HG03354 (cell line): ENCODE results near the gene TLK2.
A peak's percentile ranks its signal among the peaks of the same experiment; 100 is the strongest.
"Not testable (repeated sequence)": the region's sequence is repeated elsewhere in the genome, so short reads cannot be mapped to it uniquely, and the experiment has no call there.

Experiments used
- ATAC-seq: cut with Tn5 transposase; IDR thresholded peaks from one replicate; pipeline ENCODE4 v1.9.1; 2021; ENCODE audit warnings: mild to moderate bottlenecking; ENCODE audit not compliant: unreplicated experiment, poor library complexity, severe bottlenecking

The TLK2 gene

GRCh38 chr17:62479639-62480258 lies 1.1 kb downstream of the TLK2 start:
- not testable (repeated sequence) for ATAC-seq

- not testable (repeated sequence) for ATAC-seq
Measured at GRCh38 chr17:62482553-62482952, 3.9 kb downstream of the TLK2 start.

- not testable (repeated sequence) for ATAC-seq
Measured at GRCh38 chr17:62490990-62491389, 12.4 kb downstream of the TLK2 start.

GRCh38 chr17:62493049-62493655 lies 14.5 kb downstream of the TLK2 start:
- not testable (repeated sequence) for ATAC-seq

GRCh38 chr17:62494073-62494472 lies 15.4 kb downstream of the TLK2 start:
- not testable (repeated sequence) for ATAC-seq

GRCh38 chr17:62496344-62496743 lies 17.7 kb downstream of the TLK2 start:
- ATAC-seq, result not testable (repeated sequence)

- not testable (repeated sequence) for ATAC-seq
Measured at GRCh38 chr17:62498796-62499195, 20.2 kb downstream of the TLK2 start.

GRCh38 chr17:62500463-62500862 lies 21.8 kb downstream of the TLK2 start:
- ATAC-seq, result not testable (repeated sequence)

- ATAC-seq, result not testable (repeated sequence)
Measured at GRCh38 chr17:62504857-62505256, 26.2 kb downstream of the TLK2 start.

- ATAC-seq, result peak; percentile 70
Measured at GRCh38 chr17:62507191-62507836, 28.7 kb downstream of the TLK2 start.

GRCh38 chr17:62510247-62510819 lies 31.7 kb downstream of the TLK2 start:
- not testable (repeated sequence) for ATAC-seq

- ATAC-seq, result not testable (repeated sequence)
Measured at GRCh38 chr17:62511014-62511413, 32.4 kb downstream of the TLK2 start.

GRCh38 chr17:62516376-62516775 lies 37.8 kb downstream of the TLK2 start:
- not testable (repeated sequence) for ATAC-seq

GRCh38 chr17:62521295-62521694 lies 42.7 kb downstream of the TLK2 start:
- not testable (repeated sequence) for ATAC-seq

- not testable (repeated sequence) for ATAC-seq
Measured at GRCh38 chr17:62524077-62524476, 45.5 kb downstream of the TLK2 start.

GRCh38 chr17:62525317-62525716 lies 46.7 kb downstream of the TLK2 start:
- ATAC-seq, result not testable (repeated sequence)

GRCh38 chr17:62530936-62531335 lies 52.3 kb downstream of the TLK2 start:
- not testable (repeated sequence) for ATAC-seq

- not testable (repeated sequence) for ATAC-seq
Measured at GRCh38 chr17:62536557-62536956, 57.9 kb downstream of the TLK2 start.

- ATAC-seq, result not testable (repeated sequence)
Measured at GRCh38 chr17:62541073-62541472, 62.4 kb downstream of the TLK2 start.

- not testable (repeated sequence) for ATAC-seq
Measured at GRCh38 chr17:62543278-62543775, 64.7 kb downstream of the TLK2 start.
